NCI-H128 (cell line): Measurements from ENCODE around the gene POU6F1.

Experiments used
- DNase-seq: peaks from one replicate; lab custom pipeline; 2025; ENCODE audit not compliant: unreplicated experiment; lab: John Stamatoyannopoulos, UW

POU6F1 gene

GRCh38 chr12:51171884-51172514 lies 45.9 kb downstream of the POU6F1 start:
- DNase-seq: no peak

- no peak for DNase-seq
Measured at GRCh38 chr12:51163795-51164194, 54.1 kb downstream of the POU6F1 start.

- no peak for DNase-seq
Measured at GRCh38 chr12:51162217-51162616, 55.6 kb downstream of the POU6F1 start.

- no peak for DNase-seq
Measured at GRCh38 chr12:51160814-51161459, 56.9 kb downstream of the POU6F1 start.

DNA sequence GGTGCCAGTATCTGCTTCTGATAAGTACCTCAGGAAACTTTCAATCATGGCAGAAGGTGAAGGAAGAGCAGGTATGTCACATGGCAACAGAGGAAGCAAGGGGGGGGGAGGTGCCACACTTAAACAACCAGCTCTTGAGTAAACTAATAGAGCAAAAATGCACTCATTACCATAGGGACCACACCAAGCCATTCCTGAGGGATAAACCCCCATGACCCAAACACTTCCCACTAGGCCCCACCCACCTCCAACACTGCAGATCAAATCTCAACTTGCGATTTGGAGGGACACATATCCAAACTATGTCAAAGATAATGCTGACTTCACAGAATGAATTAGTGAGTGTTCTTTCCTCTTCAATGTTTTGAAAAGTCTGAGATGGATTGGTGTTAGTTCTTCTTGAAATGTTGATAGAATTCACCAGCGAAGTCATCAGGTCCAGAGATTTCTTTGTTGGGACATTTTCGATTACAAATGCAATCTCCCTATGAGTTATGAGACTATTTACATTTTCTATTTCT lies 61.6 kb downstream of the POU6F1 start:
- no peak for DNase-seq

DNA sequence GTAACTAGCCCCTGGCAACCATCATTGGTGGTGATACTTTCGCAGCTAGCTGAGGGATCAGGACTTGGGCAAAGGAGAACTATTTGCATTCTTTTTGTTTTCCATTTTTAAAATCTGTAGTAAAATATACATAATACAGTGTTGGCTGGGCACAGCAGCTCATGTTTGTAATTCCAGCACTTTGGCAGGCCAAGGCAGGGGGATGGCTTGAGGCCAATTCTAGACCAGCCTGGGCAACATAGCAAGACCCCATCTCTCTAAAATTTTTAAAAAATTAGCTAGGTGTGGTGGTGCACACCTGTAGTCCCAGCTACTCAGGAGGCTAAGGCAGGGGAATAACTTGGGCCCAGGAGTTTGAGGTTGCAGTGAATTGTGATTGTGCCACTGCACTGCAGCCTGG lies 64.9 kb downstream of the POU6F1 start:
- no peak for DNase-seq

GRCh38 chr12:51150777-51151176 lies 67.1 kb downstream of the POU6F1 start:
- no peak for DNase-seq

DNA sequence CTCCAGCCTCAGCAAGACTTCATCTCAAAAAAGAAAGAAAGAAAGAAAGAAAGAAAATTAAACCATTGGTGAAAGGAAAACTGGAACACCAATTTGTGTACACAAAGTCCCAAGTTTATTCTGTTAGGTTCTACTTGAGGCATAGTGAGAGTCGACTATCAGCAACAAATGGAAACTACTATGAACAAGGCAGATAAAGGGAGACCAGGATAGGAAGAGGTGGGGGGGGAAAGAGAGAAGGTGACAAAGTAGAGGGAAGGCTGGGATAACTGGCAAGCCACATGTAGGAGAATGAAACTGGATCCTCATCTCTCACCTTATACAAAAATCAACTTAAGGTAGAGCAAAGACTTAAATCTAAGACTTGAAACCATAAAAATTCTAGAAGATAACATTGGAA lies 70.6 kb downstream of the POU6F1 start:
- no peak for DNase-seq

DNA sequence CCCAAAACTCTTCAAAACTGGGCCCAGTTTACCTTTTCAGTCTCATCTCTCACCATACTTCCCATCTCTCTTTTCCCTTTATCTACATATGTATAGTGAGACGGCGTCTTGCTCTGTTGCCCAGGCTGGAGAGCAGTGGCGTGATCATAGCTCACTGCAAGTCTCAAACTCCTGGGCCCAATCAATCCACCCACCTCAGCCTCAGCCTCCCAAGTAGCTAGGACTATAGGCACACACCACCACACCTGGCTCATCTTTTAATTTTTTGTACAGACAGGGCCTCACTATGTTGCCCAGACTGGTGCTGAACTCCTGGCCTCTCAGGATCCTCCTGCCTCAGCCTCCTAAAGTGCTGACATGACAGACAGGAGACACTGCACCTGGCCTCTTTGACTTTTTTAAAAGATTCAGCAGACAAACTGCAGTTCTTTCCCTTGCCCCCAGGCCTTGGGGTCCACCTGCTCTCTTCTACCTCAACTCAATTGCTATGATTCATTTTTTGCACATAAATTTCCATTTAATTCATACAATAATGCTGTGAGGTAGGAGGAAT lies 78.5 kb downstream of the POU6F1 start:
- DNase-seq: no peak
